Measurements from ENCODE around the gene UBE2J2. TPM values are rescaled to one million over a fixed set of nuclear protein-coding genes. Genes with fewer than 3 reads are reported as not detected.

UBE2J2 gene
- total RNA-seq, 1 donor from 2014 or later, result 65.1 TPM

DNA sequence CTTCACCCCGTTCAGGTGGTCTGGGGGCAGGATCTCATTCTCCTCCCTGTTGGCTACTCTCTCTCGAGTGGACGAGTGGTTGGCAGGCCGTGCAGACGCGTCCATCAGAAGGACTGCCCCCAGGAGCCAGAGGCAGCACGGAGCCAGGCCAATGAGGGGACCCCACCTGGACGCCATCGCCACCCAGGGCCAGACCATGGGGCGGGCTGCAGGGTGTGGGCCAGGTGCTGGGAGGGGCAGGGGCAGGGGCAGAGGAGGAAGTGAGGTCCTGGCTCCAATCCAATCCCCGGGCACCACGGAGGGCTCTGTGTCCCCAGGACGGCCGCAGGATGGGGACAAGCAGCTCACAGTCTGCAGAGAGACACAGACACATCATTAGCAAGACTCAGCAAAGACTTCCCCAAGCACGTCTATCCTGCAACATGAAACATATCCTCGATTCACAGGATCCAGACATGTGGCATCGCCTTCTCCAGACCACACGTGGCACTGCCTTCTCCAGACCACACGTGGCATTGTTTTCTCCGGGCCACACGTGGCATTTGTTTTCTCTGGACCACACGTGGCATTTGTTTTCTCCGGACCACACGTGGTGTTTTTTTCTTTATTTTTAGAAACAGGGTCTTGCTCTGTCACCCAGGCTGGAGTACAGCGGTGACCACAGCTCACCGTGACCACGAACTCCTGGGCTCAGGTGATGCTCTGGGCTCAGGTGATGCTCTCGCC, 44.9 kb downstream of the UBE2J2 start:
- Mint-ChIP-seq H3K36me3 (ENCODE audit: unreplicated experiment) (peaks cover 15% of the 10 kb centered on the region), H3K27ac (ENCODE audit: unreplicated experiment) (no peak overlapping the region), H3K4me1 (ENCODE audit: unreplicated experiment) (peaks cover 21% of the 10 kb centered on the region), H3K27me3 (ENCODE audit: unreplicated experiment) (no peaks in the 10 kb centered on the region), H3K9me3 (ENCODE audit: unreplicated experiment) (no peaks in the 10 kb centered on the region), H3K4me3 (ENCODE audit: unreplicated experiment) (no peak overlapping the region)
- TF ChIP-seq, protein P1, sequence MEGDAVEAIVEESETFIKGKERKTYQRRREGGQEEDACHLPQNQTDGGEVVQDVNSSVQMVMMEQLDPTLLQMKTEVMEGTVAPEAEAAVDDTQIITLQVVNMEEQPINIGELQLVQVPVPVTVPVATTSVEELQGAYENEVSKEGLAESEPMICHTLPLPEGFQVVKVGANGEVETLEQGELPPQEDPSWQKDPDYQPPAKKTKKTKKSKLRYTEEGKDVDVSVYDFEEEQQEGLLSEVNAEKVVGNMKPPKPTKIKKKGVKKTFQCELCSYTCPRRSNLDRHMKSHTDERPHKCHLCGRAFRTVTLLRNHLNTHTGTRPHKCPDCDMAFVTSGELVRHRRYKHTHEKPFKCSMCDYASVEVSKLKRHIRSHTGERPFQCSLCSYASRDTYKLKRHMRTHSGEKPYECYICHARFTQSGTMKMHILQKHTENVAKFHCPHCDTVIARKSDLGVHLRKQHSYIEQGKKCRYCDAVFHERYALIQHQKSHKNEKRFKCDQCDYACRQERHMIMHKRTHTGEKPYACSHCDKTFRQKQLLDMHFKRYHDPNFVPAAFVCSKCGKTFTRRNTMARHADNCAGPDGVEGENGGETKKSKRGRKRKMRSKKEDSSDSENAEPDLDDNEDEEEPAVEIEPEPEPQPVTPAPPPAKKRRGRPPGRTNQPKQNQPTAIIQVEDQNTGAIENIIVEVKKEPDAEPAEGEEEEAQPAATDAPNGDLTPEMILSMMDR (IDR thresholded peaks at IDR 0.05), result no peak
- no peak for DNase-seq (ENCODE audit: extremely low spot score, unreplicated experiment)

DNA sequence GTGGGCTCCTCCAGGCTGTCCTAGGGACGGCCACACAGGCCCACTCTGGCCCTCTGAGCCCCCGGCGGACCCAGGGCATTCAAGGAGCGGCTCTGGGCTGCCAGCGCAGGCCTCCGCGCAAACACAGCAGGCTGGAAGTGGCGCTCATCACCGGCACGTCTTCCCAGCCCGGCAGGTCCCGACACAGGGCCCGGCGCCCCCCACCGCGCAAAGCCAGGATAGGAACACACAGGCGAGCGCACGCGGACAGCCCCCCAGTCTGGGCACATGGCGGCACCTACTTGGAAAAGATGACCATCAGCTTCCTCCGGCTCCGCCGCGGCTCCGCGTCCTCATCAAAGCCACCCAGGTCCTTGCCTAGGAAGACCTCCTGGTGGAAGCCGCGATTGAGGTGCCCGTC, 45.5 kb downstream of the UBE2J2 start:
- Mint-ChIP-seq H3K36me3 (ENCODE audit: unreplicated experiment) (peaks cover 16% of the 10 kb centered on the region), H3K27ac (ENCODE audit: unreplicated experiment) (no peak overlapping the region), H3K27me3 (ENCODE audit: unreplicated experiment) (no peaks in the 10 kb centered on the region), H3K9me3 (ENCODE audit: unreplicated experiment) (no peaks in the 10 kb centered on the region), H3K4me3 (ENCODE audit: unreplicated experiment) (no peak overlapping the region), H3K4me1 (ENCODE audit: unreplicated experiment) (peaks cover 17% of the 10 kb centered on the region)
- TF ChIP-seq, protein P1 (IDR thresholded peaks at IDR 0.05), result no peak
- DNase-seq (ENCODE audit: extremely low spot score, unreplicated experiment), result no peak

DNA sequence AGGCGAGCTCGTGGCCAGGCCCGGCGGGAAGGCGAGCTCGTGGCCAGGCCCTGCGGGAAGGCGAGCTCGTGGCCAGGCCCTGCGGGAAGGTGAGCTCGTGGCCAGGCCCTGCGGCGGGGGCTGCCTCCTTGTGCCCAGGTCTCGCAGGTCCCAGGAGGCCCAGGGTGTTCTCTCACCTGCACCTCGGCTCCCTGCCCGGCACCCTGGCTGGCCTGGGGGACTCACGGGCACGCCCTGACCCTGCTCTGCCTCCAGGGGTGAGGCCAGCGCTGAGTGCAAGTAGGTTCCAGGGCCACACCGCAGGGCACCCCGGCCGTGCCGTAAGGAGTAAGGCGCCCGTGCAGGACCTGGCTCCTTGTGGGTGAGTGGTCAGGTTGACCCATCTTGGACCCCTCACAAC, 46.3 kb downstream of the UBE2J2 start:
- H3K4me3 Mint-ChIP-seq (ENCODE audit: unreplicated experiment), result no peak overlapping the region
- no peaks in the 10 kb centered on the region for H3K27me3 Mint-ChIP-seq (ENCODE audit: unreplicated experiment)
- no peaks in the 10 kb centered on the region for H3K9me3 Mint-ChIP-seq (ENCODE audit: unreplicated experiment)
- no peak overlapping the region for H3K27ac Mint-ChIP-seq (ENCODE audit: unreplicated experiment)
- peaks cover 17% of the 10 kb centered on the region for H3K4me1 Mint-ChIP-seq (ENCODE audit: unreplicated experiment)
- peaks cover 22% of the 10 kb centered on the region for H3K36me3 Mint-ChIP-seq (ENCODE audit: unreplicated experiment)
- DNase-seq (ENCODE audit: extremely low spot score, unreplicated experiment), result no peak
- TF ChIP-seq, protein P1 (IDR thresholded peaks at IDR 0.05), result no peak

DNA sequence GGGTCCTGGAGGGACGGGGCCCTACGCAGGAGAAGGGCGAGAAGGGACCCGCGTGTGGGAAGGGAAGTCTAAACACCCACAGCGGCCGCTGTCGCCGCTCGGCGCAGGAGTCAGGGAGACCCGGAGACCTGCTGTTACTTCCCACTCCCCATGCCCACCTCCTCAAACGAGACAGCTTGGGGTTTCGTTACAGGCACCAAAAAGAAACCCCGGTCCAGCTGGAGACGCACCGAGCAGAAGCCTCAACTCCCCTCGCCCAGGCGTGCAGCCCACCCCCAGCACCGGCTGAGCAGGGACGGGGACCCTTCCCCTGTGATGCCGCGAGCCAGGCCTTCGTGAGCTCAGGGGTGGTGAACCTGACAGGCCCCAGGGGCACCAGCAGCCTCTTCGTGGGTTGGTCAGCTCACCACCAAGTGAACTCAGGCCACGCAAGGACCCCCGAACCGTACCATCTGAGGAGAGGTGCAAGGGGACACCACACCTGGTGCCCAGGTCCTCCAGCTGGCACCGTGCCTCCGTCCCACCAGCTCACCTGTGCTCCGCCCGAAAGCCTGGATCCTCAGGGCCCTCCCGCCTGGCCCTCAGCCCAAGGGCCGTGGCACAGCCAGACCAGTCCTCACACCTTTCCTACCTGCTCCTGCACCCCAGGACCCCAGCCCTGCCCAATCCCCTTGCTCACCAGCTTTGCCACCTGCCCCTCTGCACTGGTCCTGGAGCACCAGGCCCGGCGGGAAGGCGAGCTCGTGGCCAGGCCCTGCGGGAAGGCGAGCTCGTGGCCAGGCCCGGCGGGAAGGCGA, 46.9 kb downstream of the UBE2J2 start:
- H3K4me1 Mint-ChIP-seq (ENCODE audit: unreplicated experiment), result peaks cover 17% of the 10 kb centered on the region
- TF ChIP-seq, protein P1 (IDR thresholded peaks at IDR 0.05), result no peak
- H3K27me3 Mint-ChIP-seq (ENCODE audit: unreplicated experiment), result no peaks in the 10 kb centered on the region
- peaks cover 23% of the 10 kb centered on the region for H3K36me3 Mint-ChIP-seq (ENCODE audit: unreplicated experiment)
- no peak for DNase-seq (ENCODE audit: extremely low spot score, unreplicated experiment)
- no peak overlapping the region for H3K4me3 Mint-ChIP-seq (ENCODE audit: unreplicated experiment)
- no peak overlapping the region for H3K27ac Mint-ChIP-seq (ENCODE audit: unreplicated experiment)
- no peaks in the 10 kb centered on the region for H3K9me3 Mint-ChIP-seq (ENCODE audit: unreplicated experiment)

DNA sequence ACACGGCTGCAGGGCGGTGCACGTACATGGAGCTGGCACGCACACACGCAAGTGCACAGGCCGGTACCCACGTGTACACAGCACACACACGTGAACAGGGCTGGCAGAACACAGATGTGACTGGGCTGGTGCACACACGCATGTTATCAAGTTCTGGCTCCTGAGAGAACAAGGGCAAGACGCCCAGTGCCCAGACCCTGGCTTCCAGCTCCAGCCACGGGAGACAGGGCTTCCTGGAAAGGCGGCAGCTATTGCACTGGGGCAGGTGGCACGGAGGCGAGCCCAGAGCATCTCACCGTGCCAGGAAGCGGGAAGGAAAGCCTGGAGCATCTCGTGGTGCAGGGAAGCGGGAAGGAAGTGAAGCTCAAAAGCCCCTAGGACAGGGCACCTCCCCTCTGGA, 47.7 kb downstream of the UBE2J2 start:
- H3K27ac Mint-ChIP-seq (ENCODE audit: unreplicated experiment), result no peak overlapping the region
- no peak overlapping the region for H3K4me3 Mint-ChIP-seq (ENCODE audit: unreplicated experiment)
- TF ChIP-seq, protein P1 (IDR thresholded peaks at IDR 0.05), result no peak
- no peak for DNase-seq (ENCODE audit: extremely low spot score, unreplicated experiment)
- no peaks in the 10 kb centered on the region for H3K9me3 Mint-ChIP-seq (ENCODE audit: unreplicated experiment)
- no peaks in the 10 kb centered on the region for H3K27me3 Mint-ChIP-seq (ENCODE audit: unreplicated experiment)
- H3K4me1 Mint-ChIP-seq (ENCODE audit: unreplicated experiment), result peaks cover 15% of the 10 kb centered on the region
- peaks cover 27% of the 10 kb centered on the region for H3K36me3 Mint-ChIP-seq (ENCODE audit: unreplicated experiment)

Data from osteocyte (in vitro differentiated cells).